ENCODE measurements around the gene OAT.

OAT gene

GRCh38 chr10:124349996-124350280 is 68.8 kb downstream of the OAT start:
- DNase-seq, result no peak

DNA sequence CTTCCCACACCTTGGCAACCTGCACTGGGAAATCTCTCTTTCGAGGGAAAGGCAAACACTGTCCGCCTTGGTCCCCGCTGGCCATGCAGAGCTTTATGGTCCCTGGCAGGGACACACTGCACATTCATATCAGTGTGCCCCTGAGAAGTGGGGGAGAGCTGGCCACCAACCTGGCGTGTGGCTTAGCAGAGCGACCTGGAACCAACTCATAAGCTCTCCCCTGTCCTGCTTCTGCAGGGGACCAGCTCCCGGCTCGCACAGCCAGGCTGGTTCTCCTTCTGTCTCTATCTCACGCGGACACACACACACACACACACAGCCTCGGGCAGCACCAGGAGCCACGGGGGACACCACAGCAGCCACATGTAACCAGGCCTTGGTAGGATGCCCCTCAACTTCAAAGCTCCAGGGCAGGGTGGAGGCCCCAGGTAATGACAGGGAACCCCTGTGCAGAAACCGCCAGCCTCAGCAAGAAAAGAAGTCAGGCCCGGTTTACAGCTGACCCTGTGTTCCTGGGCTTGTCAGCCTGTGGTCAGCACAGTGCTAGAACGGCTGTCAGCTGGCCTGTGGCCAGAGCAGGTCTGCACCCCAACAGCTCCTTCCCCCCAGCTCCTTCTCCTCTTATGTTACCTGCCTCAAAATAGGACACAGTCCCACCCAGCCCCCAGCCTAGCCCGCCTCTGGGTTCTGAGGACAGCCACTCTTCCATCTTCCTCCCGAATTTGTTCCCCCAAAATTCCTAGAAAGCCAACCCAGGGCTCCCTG is 69.3 kb downstream of the OAT start:
- no peak for DNase-seq

- no peak for DNase-seq
These were observed 69.9 kb downstream of the OAT start for GRCh38 chr10:124348801-124349200.

DNA sequence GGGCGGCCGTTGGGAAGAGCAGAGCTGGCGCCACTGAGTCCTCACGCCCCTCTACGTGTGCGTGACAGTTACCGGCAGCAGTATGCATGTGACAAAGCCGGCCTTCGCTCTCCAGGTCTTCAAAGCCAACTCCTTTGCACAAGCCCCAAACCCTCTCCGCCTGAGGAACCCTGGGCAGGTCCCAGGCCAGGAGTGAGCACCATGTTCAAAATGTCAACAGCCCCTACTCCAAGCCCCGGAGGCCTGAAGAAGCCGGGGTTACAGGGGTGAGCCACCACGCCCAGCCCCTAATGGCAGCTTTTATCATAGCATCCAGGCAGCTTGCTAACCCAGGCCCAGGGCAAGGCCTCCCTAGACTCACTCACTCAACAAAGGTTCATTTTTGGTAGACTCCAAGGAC is 70.8 kb downstream of the OAT start:
- DNase-seq, result no peak
